Measurements from ENCODE around the gene NABP2. TPM values are rescaled to one million over a fixed set of nuclear protein-coding genes. Genes with fewer than 3 reads are reported as not detected.

Gene NABP2
- total RNA-seq, 1 experiment from 2014 or later = 68.5 TPM

Other genes starting within 250 kb of the NABP2 start
- gene SUOX, start 227.1 kb upstream of the NABP2 start, total RNA-seq (2021) = 20.4 and 22.7 TPM in 2 replicates
- gene IKZF4, start 203.3 kb upstream of the NABP2 start, total RNA-seq (2021) = 7.4 and 9.6 TPM in 2 replicates
- 25.2 and 43.3 TPM in 2 replicates for gene RPS26, start 182.4 kb upstream of the NABP2 start, total RNA-seq (2021)
- 127 and 145 TPM in 2 replicates for gene ERBB3, start 144.2 kb upstream of the NABP2 start, total RNA-seq (2021)
- 120 and 159 TPM in 2 replicates for gene PA2G4, start 119.8 kb upstream of the NABP2 start, total RNA-seq (2021)
- gene RPL41, start 107.7 kb upstream of the NABP2 start, total RNA-seq (2021) = 3,423 and 4,460 TPM in 2 replicates
- 4.4 and 6.5 TPM in 2 replicates for gene ZC3H10, start 106.1 kb upstream of the NABP2 start, total RNA-seq (2021)
- gene ESYT1, start 96.1 kb upstream of the NABP2 start, total RNA-seq (2021) = 46.1 and 52.2 TPM in 2 replicates
- 120 and 121 TPM in 2 replicates for gene MYL6B, start 71.8 kb upstream of the NABP2 start, total RNA-seq (2021)
- gene MYL6, start 66.0 kb upstream of the NABP2 start, total RNA-seq (2021) = 666 and 697 TPM in 2 replicates
- gene SMARCC2, start 34.9 kb upstream of the NABP2 start, total RNA-seq (2021) = 70.3 and 86.4 TPM in 2 replicates
- 29.5 and 33.4 TPM in 2 replicates for gene RNF41, start 2.4 kb upstream of the NABP2 start, total RNA-seq (2021)
- gene SLC39A5, start 5.7 kb downstream of the NABP2 start, total RNA-seq (2021) = 0.87 and 2.8 TPM in 2 replicates
- gene ANKRD52, start 34.0 kb downstream of the NABP2 start, total RNA-seq (2021) = 59.4 and 62.8 TPM in 2 replicates
- 6.5 and 6.9 TPM in 2 replicates for gene COQ10A, start 42.6 kb downstream of the NABP2 start, total RNA-seq (2021)
- 203 and 205 TPM in 2 replicates for gene CS, start 76.0 kb downstream of the NABP2 start, total RNA-seq (2021)
- gene CNPY2, start 91.6 kb downstream of the NABP2 start, total RNA-seq (2021) = 78.2 and 82.1 TPM in 2 replicates
- gene PAN2, start 109.7 kb downstream of the NABP2 start, total RNA-seq (2021) = 78.1 and 82.8 TPM in 2 replicates
- 2.9 and 3.0 TPM in 2 replicates for gene IL23A, start 114.5 kb downstream of the NABP2 start, total RNA-seq (2021)
- 76.6 and 80.8 TPM in 2 replicates for gene STAT2, start 135.8 kb downstream of the NABP2 start, total RNA-seq (2021)
- not detected in 2 replicates for gene APOF, start 138.5 kb downstream of the NABP2 start, total RNA-seq (2021)
- gene TIMELESS, start 225.1 kb downstream of the NABP2 start, total RNA-seq (2021) = 27.1 and 30.9 TPM in 2 replicates
- gene MIP, start 230.3 kb downstream of the NABP2 start, total RNA-seq (2021) = not detected in 2 replicates
- 3.2 and 3.3 TPM in 2 replicates for gene SPRYD4, start 244.2 kb downstream of the NABP2 start, total RNA-seq (2021)